Keratinocyte (primary cell): Measurements from ENCODE around the gene ABCC9. TPM values are rescaled to one million over a fixed set of nuclear protein-coding genes. Genes with fewer than 3 reads are reported as not detected.

Source experiments
- DNase-seq: peaks from one replicate; pipeline ENCODE4 v3.0.0-alpha.2; 2011; ENCODE audit warnings: low read depth, missing footprints, low spot score
- FAIRE-seq: peaks from 2 replicates; lab custom pipeline; 2011; peaks lifted over from hg19 to GRCh38; lab: Jason Lieb, UNC
- H2AFZ ChIP-seq: 2 replicates; pipeline ENCODE4 v1.6.0; 2012; ENCODE audit warnings: low read length, control low read depth, inconsistent platforms; ENCODE audit not compliant: control insufficient read depth
- H3K27ac ChIP-seq: 2 replicates; pipeline ENCODE4 v1.5.1; 2011; ENCODE audit warnings: low read length; ENCODE audit not compliant: control insufficient read depth, insufficient read depth
- H3K27me3 ChIP-seq: 3 replicates; pipeline ENCODE4 v1.6.0; 2011; ENCODE audit warnings: low read length; ENCODE audit not compliant: control insufficient read depth, insufficient read depth; ENCODE audit errors: extremely low read depth
- H3K36me3 ChIP-seq, 2 experiments: 2 replicates in 1 of 2; 3 replicates in 1 of 2; pipeline ENCODE4 v1.5.1; 2011; ENCODE audit warnings: low read length in 2 of 2, mild to moderate bottlenecking in 1 of 2; ENCODE audit not compliant: control insufficient read depth in 2 of 2, insufficient read depth in 2 of 2; ENCODE audit errors: extremely low read depth in 1 of 2
- H3K4me1 ChIP-seq: 3 replicates; pipeline ENCODE4 v1.5.1; 2011; ENCODE audit warnings: low read length; ENCODE audit not compliant: control insufficient read depth, insufficient read depth; ENCODE audit errors: extremely low read depth
- H3K4me2 ChIP-seq: 3 replicates; pipeline ENCODE4 v1.6.0; 2011; ENCODE audit warnings: low read depth, low read length; ENCODE audit not compliant: control insufficient read depth, insufficient read depth; ENCODE audit errors: extremely low read depth
- H3K4me3 ChIP-seq, 3 experiments: fragments of 200-600 bp in 1 of 3; sonication (generic) in 1 of 3; 2 replicates in 2 of 3; 3 replicates in 1 of 3; pipeline ENCODE4 v1.5.1; 2011 to 2016; ENCODE audit warnings: low read length in 3 of 3, mild to moderate bottlenecking in 3 of 3, control low read depth in 2 of 3, inconsistent platforms in 1 of 3, low read depth in 1 of 3, mixed read lengths in 1 of 3, mixed run types in 1 of 3, moderate library complexity in 1 of 3; ENCODE audit not compliant: control insufficient read depth in 2 of 3, insufficient read depth in 2 of 3; ENCODE audit errors: extremely low read depth in 1 of 3
- H3K79me2 ChIP-seq: 2 replicates; pipeline ENCODE4 v1.6.0; 2012; ENCODE audit warnings: low read length; ENCODE audit not compliant: control insufficient read depth, insufficient read depth
- H3K9ac ChIP-seq: 3 replicates; pipeline ENCODE4 v1.6.0; 2011; ENCODE audit warnings: low read length; ENCODE audit not compliant: control insufficient read depth, insufficient read depth; ENCODE audit errors: extremely low read depth
- H3K9me1 ChIP-seq: 3 replicates; pipeline ENCODE4 v1.6.0; 2011; ENCODE audit warnings: low read length; ENCODE audit not compliant: control insufficient read depth, insufficient read depth; ENCODE audit errors: extremely low read depth
- H3K9me3 ChIP-seq: 2 replicates; pipeline ENCODE4 v1.5.1; 2012; ENCODE audit warnings: low read depth, low read length; ENCODE audit not compliant: control insufficient read depth
- H4K20me1 ChIP-seq: 3 replicates; pipeline ENCODE4 v1.6.0; 2011; ENCODE audit warnings: low read length; ENCODE audit not compliant: control insufficient read depth, insufficient read depth; ENCODE audit errors: extremely low read depth
- CTCF ChIP-seq, 3 experiments: IDR thresholded peaks in 1 of 3; conservative IDR thresholded peaks in 1 of 3; optimal IDR thresholded peaks in 1 of 3; 2 replicates in 2 of 3; 3 replicates in 1 of 3; pipeline versions ENCODE3 to v1.5.1; 2011; ENCODE audit warnings: low read length in 3 of 3, mild to moderate bottlenecking in 3 of 3, moderate library complexity in 2 of 3, control low read depth in 1 of 3, inconsistent platforms in 1 of 3; ENCODE audit not compliant: insufficient read depth in 2 of 3; ENCODE audit errors: extremely low read depth in 1 of 3
- EZH2 ChIP-seq: IDR thresholded peaks from one replicate; pipeline ENCODE4 v1.6.1; 2012; ENCODE audit warnings: inconsistent platforms, mild to moderate bottlenecking, low read length, moderate library complexity
- dilution Hi-C: fragments of 300-500 bp; cut with MboI; formaldehyde crosslinking; loops from one replicate; pipeline ENCODE4 v1.7.0; 2020; ENCODE audit warnings: low sequenced_read_pairs; ENCODE audit not compliant: extremely low pct_ligation_motif_present
- polyA plus RNA-seq, 5 experiments: library from polyadenylated mRNA; depleted of rRNA in 3 of 5; stranded (reverse) in 3 of 5; stranded (forward) in 1 of 5; unstranded in 1 of 5; fragments of >200 nt; gene quantifications; 1 replicate in 1 of 5; 2 replicates in 3 of 5; 3 replicates in 1 of 5; pipeline versions ENCODE4 v1.2.1 to v1.2.3, GENCODE V29; 2011 to 2012; ENCODE audit warnings: missing spikeins in 2 of 5, low read depth in 1 of 5, low replicate concordance in 1 of 5

The ABCC9 gene
- polyA plus RNA-seq, 1 donor (not counting 4 experiments of a cell fraction or from before 2014, with no cell fraction given): not detected

GRCh38 chr12:21972055-21972454 is 30.8 kb upstream of the ABCC9 start:
- dilution Hi-C loops: no loop called here
- Histone ChIP-seq H2AFZ (no peak overlapping the region), H3K9me3 (no peaks in the 10 kb centered on the region), H4K20me1 (no peaks in the 10 kb centered on the region), H3K36me3 (no peaks in the 10 kb centered on the region), H3K27ac (no peak overlapping the region), H3K9me1 (no peaks in the 10 kb centered on the region), H3K9ac (no peak overlapping the region), H3K27me3 (no peaks in the 10 kb centered on the region), H3K79me2 (no peaks in the 10 kb centered on the region), H3K4me2 (no peak overlapping the region), H3K4me3 (no peak overlapping the region), H3K4me1 (no peaks in the 10 kb centered on the region)
- FAIRE-seq (no peak), DNase-seq (no peak)
- TF ChIP-seq EZH2 (no peak), CTCF (optimal IDR thresholded peaks at IDR 0.05 in 1 of 3, IDR thresholded peaks at IDR 0.05 in 1 of 3, conservative IDR thresholded peaks at IDR 0.05 in 1 of 3; ENCODE audit: extremely low read depth in 1 of 3, insufficient read depth in 2 of 3, low read length in 3 of 3) (no peak)

GRCh38 chr12:21971344-21971743 is 30.1 kb upstream of the ABCC9 start:
- H3K27me3 ChIP-seq: no peaks in the 10 kb centered on the region
- H3K4me2 ChIP-seq: no peak overlapping the region
- no peak overlapping the region for H3K9ac ChIP-seq
- no peak overlapping the region for H3K27ac ChIP-seq
- H2AFZ ChIP-seq: no peak overlapping the region
- no peaks in the 10 kb centered on the region for H3K36me3 ChIP-seq
- TF ChIP-seq CTCF (optimal IDR thresholded peaks at IDR 0.05 in 1 of 3, IDR thresholded peaks at IDR 0.05 in 1 of 3, conservative IDR thresholded peaks at IDR 0.05 in 1 of 3; ENCODE audit: extremely low read depth in 1 of 3, insufficient read depth in 2 of 3, low read length in 3 of 3): no peak
- no peak for TF ChIP-seq EZH2
- no peaks in the 10 kb centered on the region for H4K20me1 ChIP-seq
- H3K4me3 ChIP-seq: no peak overlapping the region
- dilution Hi-C loops: no loop called here
- FAIRE-seq (no peak), DNase-seq (no peak)
- H3K79me2 ChIP-seq: no peaks in the 10 kb centered on the region
- no peaks in the 10 kb centered on the region for H3K9me3 ChIP-seq
- no peaks in the 10 kb centered on the region for H3K4me1 ChIP-seq
- no peaks in the 10 kb centered on the region for H3K9me1 ChIP-seq
